Cardiac muscle cell (in vitro differentiated cells and primary cell): ENCODE results near the gene CCDC150. TPM values are rescaled to one million over a fixed set of nuclear protein-coding genes. Genes with fewer than 3 reads are reported as not detected.
"Not testable (repeated sequence)": the region's sequence is repeated elsewhere in the genome, so short reads cannot be mapped to it uniquely, and the experiment has no call there.

ENCODE experiments used
- DNase-seq, 2 donors: peaks; one replicate each; pipeline versions ENCODE4 v3.0.0 to v3.0.0-alpha.2; 2010 to 2017; ENCODE audit warnings: low read depth in 1 of 2, low spot score in 1 of 2
- H3K27ac ChIP-seq: fragments of 200-600 bp; sonication (generic); 2 replicates; pipeline ENCODE4 v1.5.1; 2016
- H3K27me3 ChIP-seq: fragments of 200-600 bp; sonication (generic); 2 replicates; pipeline ENCODE4 v1.6.0; 2016; ENCODE audit warnings: control low read depth
- H3K36me3 ChIP-seq: fragments of 200-600 bp; sonication (generic); 2 replicates; pipeline ENCODE4 v1.5.1; 2016; ENCODE audit warnings: control low read depth
- H3K4me1 ChIP-seq: fragments of 200-600 bp; sonication (generic); 2 replicates; pipeline ENCODE4 v1.8.1; 2017; ENCODE audit warnings: low read depth, mild to moderate bottlenecking, mixed run types
- H3K4me3 ChIP-seq: fragments of 200-600 bp; sonication (generic); 2 replicates; pipeline ENCODE4 v1.5.1; 2016; ENCODE audit warnings: mild to moderate bottlenecking
- H3K9me3 ChIP-seq: fragments of 200-600 bp; sonication (generic); 2 replicates; pipeline ENCODE4 v1.5.1; 2017; ENCODE audit warnings: low read depth, mild to moderate bottlenecking, control low read depth
- polyA plus RNA-seq: library from polyadenylated mRNA; unstranded; fragments of >200 nt; fragmentation: Nextera tagmentation; extraction: Ambion mirVana; gene quantifications from 2 replicates; pipeline ENCODE4 v1.2.1, GENCODE V29; 2016
- total RNA-seq: library from RNA; depleted of rRNA; stranded (reverse); fragments of >200 nt; gene quantifications from 2 replicates; pipeline ENCODE4 v1.2.3, GENCODE V29; 2016
- TF ChIP-seq, protein P1 (sequence below): IDR thresholded peaks from 2 replicates; pipeline ENCODE4 v1.5.1; 2012; ENCODE audit warnings: low read depth, mild to moderate bottlenecking, low read length

CCDC150 gene
- total and polyA plus RNA-seq, 2 experiments from 2014 or later, result 6.1 to 8.0 TPM

DNA sequence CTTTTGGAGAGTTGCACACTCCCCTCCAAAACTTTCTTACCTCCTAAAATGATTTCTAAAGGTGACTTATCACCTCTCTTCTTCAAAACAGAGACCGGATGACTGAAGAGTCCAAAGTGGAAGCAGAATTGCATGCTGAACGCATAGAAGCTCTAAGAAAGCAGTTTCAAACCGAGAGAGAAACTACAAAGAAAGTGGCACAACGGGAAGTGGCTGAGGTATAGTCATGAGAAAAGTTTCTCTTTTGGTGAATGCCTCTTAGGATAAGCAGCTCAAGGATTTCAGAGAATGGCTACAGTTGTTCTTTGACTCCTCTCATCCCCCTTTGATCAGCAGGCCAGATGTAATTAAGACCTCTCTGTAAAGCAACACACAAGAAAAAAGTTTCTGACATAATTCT lies 86.4 kb downstream of the CCDC150 start:
- H3K27me3 ChIP-seq, result no peaks in the 10 kb centered on the region
- H3K4me1 ChIP-seq, result no peaks in the 10 kb centered on the region
- H3K36me3 ChIP-seq, result peaks cover 2% of the 10 kb centered on the region
- H3K27ac ChIP-seq, result no peak overlapping the region
- TF ChIP-seq, protein P1, sequence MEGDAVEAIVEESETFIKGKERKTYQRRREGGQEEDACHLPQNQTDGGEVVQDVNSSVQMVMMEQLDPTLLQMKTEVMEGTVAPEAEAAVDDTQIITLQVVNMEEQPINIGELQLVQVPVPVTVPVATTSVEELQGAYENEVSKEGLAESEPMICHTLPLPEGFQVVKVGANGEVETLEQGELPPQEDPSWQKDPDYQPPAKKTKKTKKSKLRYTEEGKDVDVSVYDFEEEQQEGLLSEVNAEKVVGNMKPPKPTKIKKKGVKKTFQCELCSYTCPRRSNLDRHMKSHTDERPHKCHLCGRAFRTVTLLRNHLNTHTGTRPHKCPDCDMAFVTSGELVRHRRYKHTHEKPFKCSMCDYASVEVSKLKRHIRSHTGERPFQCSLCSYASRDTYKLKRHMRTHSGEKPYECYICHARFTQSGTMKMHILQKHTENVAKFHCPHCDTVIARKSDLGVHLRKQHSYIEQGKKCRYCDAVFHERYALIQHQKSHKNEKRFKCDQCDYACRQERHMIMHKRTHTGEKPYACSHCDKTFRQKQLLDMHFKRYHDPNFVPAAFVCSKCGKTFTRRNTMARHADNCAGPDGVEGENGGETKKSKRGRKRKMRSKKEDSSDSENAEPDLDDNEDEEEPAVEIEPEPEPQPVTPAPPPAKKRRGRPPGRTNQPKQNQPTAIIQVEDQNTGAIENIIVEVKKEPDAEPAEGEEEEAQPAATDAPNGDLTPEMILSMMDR, result no peak
- H3K9me3 ChIP-seq, result no peaks in the 10 kb centered on the region
- no peak overlapping the region for H3K4me3 ChIP-seq
- no peak for DNase-seq

DNA sequence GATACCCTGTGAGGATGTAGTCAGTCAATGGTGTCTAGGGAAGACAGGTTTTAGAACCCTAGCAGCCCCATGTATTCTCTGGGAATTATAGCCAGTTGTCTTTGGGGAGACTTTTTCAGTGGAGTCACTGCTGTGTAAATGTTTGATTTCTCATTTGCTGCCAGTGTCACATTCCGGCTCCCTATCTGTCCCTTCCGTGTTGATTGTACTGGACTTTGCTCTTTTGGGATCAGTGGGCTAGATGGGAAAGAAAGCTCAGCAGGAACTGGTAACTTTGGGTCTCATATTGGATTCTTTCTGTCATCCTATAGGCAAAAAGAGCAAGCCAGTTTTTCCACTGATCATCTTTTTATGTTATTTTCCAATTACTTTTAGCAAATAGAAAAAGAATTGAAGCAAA lies 89.9 kb downstream of the CCDC150 start:
- no peak overlapping the region for H3K27ac ChIP-seq
- H3K9me3 ChIP-seq, result no peaks in the 10 kb centered on the region
- TF ChIP-seq, protein P1, result no peak
- no peaks in the 10 kb centered on the region for H3K4me1 ChIP-seq
- no peak for DNase-seq
- no peaks in the 10 kb centered on the region for H3K27me3 ChIP-seq
- no peak overlapping the region for H3K4me3 ChIP-seq
- H3K36me3 ChIP-seq, result peaks cover 2% of the 10 kb centered on the region

DNA sequence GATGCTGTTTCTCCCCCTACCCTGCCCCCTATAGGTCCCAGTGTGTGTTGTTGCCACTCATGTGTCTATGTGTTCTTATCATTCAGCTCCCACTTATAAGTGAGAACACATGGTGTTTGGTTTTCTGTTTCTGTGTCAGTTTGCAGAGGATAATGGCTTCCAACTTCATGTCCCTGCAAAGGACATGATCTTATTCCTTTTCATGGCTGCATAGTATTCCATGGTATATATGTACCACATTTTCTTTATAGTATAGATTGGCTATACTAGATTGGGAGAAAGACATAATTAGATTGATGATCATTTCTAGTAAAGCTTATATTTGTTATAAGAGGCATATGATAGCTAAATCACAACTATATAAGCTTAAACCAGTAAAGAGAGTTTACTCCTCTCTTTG lies 97.1 kb downstream of the CCDC150 start:
- H3K36me3 ChIP-seq, H3K9me3 ChIP-seq, DNase-seq, H3K4me1 ChIP-seq, H3K4me3 ChIP-seq, H3K27me3 ChIP-seq, H3K27ac ChIP-seq: not testable (repeated sequence)

DNA sequence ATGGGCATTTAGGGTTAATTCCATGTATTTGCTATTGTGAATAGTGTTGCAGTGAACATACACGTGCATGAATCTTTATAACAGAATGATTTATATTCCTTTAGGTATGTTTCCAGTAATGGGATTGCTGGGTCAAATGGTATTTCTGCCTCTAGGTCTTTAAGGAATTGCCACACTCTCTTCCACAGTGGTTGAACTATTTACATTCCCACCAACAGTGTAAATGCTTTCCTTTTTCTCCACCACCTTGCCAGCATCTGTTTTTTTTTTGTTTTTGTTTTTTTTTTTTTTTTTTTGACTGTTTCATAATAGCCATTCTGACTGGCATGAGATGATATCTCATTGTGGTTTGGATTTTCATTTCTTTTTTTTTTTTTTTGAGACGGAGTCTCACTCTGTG lies 97.5 kb downstream of the CCDC150 start:
- Histone ChIP-seq H3K27ac (no peak overlapping the region), H3K4me1 (no peaks in the 10 kb centered on the region), H3K4me3 (no peak overlapping the region), H3K9me3 (no peaks in the 10 kb centered on the region), H3K36me3 (no peaks in the 10 kb centered on the region), H3K27me3 (no peaks in the 10 kb centered on the region)
- TF ChIP-seq, protein P1, result no peak
- DNase-seq, result no peak

DNA sequence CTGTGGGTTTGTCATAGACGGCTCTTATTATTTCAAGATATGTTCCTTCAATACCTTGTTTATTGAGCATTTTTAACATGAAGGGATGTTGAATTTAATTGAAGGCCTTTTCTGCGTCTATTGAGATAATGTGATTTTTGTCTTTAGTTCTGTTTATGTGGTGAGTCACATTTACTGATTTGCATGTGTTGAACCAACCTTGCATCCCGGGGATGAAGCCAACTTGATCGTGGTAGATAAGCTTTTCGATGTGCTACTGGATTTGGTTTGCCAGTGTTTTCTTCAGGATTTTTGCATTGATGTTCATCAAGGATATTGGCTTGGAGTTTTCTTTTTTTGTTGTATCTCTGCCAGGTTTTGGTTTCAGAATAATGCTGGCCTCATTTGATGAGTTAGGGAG lies 99.5 kb downstream of the CCDC150 start:
- Histone ChIP-seq H3K4me1 (no peaks in the 10 kb centered on the region), H3K27me3 (no peaks in the 10 kb centered on the region), H3K27ac (no peak overlapping the region), H3K36me3 (no peaks in the 10 kb centered on the region), H3K4me3 (no peak overlapping the region), H3K9me3 (no peaks in the 10 kb centered on the region)
- DNase-seq, result no peak
- TF ChIP-seq, protein P1, result no peak

DNA sequence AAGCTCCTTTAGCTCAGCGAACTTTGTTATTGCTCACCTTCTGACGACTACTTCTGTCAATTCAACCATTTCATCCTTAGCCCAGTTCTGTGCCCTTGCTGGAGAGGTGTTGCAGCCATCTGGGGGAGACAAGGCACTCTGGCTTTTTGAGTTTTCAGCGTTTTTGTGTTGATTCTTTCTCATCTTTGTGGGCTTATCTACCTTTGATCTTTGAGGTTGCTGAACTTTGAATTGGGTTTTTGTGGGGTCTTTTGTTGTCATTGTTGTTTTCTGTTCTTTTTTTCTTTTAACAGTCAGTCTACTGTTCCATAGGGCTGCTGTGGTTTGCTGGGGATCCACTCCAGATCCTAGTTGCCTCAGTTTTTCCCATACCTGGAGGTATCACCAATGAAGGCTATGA lies 102.7 kb downstream of the CCDC150 start:
- Histone ChIP-seq H3K27ac (no peak overlapping the region), H3K36me3 (no peaks in the 10 kb centered on the region), H3K4me3 (no peak overlapping the region), H3K27me3 (no peaks in the 10 kb centered on the region), H3K9me3 (no peaks in the 10 kb centered on the region), H3K4me1 (no peaks in the 10 kb centered on the region)
- TF ChIP-seq, protein P1, result no peak
- no peak for DNase-seq
